Stimulated activated CD8-positive, alpha-beta memory T cell treated with anti-CD3 and anti-CD28 coated beads, Interleukin-12 subunit alpha, Interleukin-12 subunit beta, amount 100 ng/mL, for 1 hour (primary cell): ENCODE measurements around the gene MCMBP.
"Not testable (repeated sequence)": the region's sequence is repeated elsewhere in the genome, so short reads cannot be mapped to it uniquely, and the experiment has no call there.

Experiments used
- DNase-seq: peaks from one replicate; pipeline ENCODE4 v3.0.0-alpha.2; 2020; ENCODE audit warnings: low read depth

The MCMBP gene

DNA sequence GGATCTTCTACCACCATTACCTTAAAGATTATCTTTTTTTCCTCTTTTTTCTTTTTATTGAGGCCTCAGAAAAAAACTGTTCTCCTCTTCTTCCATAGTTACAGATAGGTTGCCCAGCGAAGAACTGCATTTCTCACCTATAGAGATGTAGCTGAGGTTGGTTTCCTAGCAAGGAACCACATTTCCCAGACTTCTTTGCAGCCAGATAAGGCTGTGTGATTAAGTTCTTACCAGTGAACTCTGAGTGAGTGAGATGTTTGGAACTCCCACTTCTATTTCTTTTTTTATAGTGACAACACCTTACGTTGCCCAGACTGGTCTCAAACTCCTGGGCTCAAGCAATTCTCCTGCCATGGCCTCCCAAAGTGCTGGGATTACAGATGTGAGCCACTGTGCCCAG lies 5.9 kb upstream of the MCMBP start:
- DNase-seq = no peak

DNA sequence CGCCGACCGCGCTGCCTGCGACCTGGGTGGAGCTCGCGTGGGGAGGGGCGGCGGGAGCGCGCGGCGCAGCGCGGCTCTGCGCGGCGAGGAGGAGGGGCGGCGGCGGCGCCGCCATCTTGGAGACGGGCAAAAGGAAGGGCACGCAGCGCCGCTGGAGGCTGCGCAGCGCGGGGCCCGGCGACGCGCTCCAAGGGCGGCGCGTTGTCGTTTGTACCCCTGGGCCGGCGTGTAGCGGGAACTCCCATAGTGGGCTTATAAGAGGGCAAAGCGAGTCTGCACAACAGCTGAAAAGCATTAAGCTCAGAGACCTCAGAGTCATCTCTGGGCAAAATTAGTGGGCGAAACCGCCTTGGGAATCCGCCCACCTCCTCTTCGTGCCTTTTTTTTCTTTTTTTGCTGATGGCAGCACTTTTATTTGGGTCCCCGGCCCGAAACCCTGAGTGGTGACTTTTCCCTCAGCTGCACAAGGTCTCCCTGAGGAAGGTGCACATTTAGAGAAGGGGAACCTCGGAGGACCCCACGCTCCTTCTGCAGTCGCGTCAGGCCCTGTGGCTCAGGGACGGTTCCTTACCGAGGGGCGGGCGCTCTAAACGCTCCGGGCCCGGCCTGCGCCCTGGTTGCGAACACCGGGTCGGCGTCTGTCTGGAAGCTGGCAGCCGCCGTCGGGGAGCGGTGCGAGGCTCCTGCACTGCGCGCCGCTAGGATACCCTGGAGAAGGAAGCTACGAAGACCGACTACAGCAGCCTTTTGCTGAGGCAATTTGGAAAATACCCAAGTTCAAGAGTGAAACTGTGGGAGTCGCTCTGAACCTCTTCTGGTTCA lies 428 bp upstream of the MCMBP start:
- peak; percentile 76 for DNase-seq

DNA sequence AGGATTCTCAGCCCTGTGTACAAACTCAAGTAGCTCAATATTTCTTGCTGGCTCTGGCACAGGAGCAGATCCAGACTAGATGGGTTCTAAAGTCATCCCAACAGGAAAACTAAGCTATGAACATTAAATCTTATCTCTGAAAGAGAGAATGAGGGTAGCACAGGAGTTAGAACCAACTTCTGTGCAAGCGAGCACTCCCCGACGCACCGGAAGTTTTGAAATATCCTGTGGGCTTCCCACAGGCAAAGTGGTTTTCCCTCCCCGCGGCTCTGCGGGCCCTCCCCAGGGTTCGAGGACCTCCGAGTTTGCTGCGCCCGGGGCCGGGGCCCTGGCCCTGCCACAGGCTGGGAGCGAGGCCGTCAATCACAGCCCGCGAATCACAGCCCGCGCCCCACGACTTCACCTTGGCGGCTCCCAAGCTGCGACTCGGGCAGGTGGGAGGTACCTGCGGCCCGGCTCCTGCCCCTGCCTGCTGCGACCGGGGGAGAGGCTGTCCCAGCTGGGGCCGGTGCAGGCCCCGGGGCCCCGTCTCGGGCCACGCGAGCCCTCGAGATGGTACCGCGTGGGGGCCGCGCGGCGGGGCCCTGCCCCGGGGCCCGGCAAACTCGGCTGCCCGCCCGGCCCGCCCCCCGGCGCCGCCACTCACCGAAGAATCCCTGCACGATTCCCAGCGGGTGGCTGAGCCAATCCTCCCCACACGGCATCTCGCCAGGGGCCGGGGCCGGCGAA lies 598 bp downstream of the MCMBP start:
- peak; percentile 33 for DNase-seq

DNA sequence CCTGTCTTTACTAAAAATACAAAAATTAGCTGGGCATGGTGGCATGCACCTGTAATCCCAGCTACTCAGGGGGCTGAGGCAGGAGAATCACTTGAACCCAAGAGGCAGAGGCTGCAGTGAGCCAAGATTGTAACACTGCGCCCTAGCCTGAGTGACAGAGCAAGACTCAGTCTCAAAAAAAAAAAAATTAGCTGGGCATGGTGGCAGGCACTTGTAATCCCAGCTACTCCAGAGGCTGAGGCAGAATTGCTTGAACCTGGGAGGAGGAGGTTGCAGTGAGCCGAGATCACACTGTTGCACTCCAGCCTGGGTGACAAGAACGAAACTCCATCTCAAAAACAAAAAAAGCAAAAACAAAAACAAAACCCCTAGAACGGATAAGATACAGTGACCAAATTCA lies 3.2 kb downstream of the MCMBP start:
- not testable (repeated sequence) for DNase-seq

DNA sequence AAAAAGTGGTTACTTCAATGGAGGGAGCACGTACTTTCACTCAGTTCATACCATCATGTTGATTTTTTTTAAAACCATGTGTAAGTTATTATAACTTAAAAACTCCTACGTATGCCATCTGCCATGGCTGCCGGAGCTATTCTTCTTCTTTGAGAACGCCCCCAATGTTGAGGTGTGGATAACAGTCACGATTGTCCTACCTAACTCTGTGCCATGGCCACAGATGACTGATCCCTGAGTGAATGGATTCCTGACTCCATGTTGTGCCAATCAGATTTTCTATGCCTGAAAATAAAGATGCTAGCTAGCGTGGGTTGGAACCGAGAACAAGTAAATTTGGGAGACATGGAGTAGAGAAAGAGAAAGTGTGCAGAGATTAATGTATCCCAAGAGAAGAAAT lies 5.3 kb downstream of the MCMBP start:
- no peak for DNase-seq

DNA sequence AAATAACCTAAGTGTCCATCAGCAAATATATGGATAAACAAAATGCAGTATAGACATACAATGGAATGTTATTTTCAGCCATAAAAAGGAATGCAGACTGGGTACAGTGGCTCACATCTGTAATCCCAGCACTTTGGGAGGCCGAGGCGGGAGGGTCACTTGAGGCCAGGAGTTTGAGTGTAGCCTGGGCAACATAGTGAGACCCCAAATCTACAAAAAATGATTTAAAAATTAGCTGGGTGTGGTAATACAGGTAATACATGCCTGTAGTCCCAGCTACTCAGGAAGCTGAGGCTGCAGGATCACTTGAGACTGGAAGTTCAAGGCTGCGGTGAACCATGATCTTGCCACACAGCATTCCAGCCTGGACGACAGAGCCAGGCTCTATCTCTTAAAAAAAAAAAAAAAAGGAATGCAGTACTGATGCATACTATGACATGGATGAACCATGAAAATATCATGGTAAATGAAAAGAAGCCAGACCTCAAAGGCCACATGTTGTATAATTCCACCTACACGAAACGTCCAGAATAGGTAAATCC lies 6.9 kb downstream of the MCMBP start:
- DNase-seq = no peak

DNA sequence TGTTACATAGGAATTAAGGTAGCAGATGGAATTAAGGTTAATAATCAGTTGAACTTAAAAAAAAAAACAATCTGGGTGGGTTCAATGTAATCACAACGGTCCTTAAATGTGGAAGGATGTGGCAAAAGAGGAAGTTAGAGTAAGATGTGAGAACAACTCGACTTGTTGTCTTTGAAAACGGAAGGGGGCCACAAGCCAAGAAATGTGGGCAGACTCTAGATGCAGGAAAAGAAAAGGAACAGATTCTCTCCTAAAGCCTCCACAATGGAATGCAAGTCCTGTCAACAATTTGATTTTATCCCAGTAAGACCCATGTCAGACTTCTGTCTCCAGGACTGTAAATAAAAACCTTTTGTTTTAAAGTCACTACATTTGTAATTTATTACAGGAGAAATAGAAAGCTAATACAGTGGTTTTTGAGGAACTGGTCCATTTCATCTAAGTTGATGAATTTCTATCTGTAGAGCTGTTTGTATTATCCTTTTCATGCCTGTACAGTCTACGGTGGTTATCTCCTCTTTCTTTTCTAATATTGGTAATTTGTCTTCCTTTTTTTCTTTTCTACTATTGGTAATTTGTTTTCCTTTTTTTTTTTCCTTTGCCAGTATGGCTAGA lies 8.6 kb downstream of the MCMBP start:
- no peak for DNase-seq

DNA sequence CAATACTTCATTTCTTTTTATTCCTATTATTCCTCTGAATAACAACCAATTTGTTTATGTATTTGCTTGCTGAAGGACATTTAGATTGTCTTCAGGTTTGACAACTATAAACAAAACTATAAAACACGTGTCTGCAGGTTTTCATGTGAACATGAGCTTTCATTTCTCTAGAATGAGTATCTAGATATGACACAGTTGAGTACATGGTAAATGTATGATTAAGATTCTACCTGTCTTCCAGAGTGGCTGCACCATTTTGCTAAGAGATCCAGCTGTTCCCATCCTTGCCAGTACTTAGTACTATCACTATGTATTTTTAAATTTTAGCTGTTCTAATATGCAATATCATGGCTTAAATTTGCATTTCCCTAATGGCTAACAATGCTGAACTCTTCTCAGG lies 10.1 kb downstream of the MCMBP start:
- no peak for DNase-seq

DNA sequence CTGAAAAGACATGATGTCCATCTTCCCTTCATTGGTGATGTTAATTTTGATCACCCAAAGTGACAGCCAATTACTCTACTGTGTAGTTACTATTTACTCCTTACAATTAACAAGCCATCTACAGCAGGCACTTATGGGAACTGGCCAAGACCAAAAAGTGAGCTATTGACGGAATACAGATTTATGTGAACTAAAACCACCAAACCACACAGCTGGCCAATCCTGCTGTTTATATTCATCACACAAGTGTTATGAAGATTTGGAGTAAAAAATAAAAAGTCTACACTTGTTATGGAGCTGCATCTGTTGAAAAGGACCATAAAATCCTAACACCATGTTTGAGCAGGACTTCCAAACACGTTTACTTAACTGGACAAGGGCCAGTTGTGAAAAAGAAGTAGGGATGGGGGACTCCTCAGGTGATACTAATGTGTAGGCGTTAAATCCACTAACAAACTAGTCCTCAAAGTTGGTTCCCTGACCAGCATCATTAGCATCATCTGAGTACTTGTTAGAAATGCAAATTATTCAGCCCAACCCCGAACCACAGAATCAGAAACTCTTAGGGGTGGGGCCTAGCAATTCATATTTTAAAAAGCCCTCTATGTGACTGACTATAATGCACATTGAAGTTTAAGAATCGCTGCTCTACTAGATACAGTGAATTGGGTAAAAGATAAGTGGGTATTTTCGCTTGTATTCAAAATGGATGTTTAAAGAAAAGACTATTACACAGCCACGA lies 11.6 kb downstream of the MCMBP start:
- DNase-seq = no peak

DNA sequence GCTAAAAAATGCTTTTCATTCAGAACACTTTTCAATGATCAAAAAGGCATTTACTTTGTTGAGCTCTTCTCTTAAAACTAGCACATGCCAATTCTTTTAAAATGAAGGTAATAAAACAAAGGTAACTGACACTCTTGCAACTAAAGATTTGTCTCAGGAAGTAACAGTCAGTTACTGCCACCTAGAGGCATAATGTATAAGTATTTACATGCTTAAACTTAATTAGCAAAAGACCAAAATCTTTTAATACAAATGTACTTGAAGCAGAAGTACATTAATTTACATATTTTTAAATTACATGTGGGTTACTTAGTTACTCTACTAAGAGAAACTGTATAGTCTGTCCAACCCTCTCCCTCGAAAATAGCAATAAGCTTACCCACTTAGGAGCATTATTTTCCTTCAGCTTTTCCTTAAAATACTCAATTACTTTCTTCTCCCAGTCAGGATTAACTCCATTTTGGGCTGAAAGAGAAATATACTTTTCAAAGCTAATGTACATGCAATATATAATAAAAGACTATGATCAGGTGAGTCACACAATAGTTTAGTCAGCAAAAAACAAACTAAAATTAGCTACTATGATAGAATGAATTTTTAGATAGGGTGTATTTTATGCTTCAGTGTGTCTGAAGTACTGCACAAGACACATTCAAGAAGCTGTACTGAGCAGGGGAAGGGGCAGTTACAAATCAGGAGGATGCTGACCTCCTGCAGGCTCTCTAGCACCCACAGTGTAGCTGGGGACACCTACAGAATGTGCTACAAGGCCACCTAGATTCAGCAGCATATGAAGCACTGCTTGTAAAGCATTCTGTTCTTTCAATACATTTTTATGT lies 13.0 kb downstream of the MCMBP start:
- no peak for DNase-seq

DNA sequence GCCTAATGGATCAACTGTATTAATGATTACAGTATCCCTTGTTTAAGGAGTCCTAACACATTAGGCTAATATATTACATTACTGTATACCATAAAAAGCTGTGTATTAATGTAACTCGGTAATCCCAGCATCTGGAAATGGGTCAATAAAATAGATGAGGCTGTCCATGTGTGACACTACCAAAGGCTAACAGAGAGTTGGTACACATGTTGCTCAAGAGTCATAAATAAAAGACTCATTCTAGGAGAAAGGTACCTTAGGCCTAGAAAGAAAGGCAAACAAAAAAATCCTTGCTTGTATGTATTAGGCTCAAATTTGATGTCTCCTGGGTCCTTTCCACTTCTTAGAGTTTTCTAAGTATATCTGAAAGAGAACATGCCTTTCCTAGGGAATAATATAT lies 14.6 kb downstream of the MCMBP start:
- DNase-seq = no peak

DNA sequence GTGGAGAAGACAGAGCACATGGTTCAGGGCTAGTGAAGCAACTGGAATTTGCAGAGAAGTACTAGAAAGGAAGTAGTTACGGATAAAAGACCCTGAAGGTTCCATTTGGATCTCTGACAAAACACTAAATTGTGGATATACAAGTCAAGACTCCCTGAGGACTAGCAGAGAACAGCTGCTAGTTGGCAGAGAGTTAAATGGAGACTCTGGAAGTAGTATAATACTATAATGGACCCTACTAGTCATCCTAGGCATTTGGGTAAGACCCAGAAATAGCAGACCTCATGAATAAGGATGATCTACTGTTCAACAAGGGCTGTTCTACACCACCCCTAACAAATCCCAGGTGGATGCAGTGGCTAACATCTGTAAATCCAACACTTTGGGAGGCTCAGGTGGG lies 19.1 kb downstream of the MCMBP start:
- DNase-seq = no peak

DNA sequence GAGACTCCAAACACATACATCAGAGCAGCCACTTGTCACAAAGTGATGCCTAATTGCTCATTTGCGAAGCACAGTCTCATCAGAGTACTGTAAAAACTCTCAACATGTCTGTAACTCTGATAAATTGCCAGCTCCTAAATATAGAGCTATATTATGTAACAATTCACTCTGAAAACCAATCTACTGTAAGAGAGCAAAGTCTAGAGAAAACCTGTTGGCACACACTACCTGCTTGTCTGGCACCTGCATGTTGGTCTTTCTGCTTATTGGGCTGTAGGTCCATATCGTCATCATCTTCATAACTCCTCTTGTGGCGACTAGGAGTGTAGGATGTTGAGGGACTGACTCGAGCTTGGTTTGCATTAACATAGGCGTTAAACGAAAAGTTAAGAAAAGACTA lies 19.8 kb downstream of the MCMBP start:
- no peak for DNase-seq

DNA sequence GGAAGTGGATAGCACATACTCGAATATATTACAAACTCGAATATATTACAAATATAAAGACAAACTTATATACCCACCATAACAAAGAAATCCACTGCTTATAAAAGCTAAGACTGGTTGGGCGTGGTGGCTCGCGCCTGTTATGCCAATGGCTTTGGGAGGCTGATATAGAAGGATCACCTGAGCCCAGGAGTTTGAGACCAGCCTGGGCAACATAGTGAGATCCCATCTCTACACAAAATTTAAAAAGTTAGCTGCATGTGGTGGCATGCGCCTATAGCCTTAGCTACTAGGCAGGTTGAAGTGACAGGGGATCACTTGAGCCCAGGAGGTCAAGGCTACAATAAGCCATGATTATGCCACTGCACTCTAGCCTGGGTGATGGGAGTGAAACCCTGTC lies 20.4 kb downstream of the MCMBP start:
- DNase-seq = no peak

DNA sequence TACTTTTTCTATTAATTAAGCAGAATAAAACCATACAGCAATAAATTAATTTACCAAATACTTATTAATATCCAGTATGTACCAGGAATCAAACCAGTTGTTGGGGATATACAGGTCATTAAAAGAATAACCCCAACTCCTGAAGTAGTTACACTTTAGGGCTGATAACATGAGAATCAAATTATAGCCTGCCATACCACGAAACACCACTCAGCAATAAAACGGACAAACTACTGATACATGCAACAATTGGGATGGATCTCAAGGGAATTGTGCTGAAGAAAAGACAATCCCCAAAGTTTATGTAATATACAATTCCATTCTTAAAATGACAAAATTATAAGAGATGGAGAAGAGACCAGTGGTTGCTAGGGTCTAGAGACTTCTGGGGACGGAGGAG lies 22.7 kb downstream of the MCMBP start:
- DNase-seq = no peak

DNA sequence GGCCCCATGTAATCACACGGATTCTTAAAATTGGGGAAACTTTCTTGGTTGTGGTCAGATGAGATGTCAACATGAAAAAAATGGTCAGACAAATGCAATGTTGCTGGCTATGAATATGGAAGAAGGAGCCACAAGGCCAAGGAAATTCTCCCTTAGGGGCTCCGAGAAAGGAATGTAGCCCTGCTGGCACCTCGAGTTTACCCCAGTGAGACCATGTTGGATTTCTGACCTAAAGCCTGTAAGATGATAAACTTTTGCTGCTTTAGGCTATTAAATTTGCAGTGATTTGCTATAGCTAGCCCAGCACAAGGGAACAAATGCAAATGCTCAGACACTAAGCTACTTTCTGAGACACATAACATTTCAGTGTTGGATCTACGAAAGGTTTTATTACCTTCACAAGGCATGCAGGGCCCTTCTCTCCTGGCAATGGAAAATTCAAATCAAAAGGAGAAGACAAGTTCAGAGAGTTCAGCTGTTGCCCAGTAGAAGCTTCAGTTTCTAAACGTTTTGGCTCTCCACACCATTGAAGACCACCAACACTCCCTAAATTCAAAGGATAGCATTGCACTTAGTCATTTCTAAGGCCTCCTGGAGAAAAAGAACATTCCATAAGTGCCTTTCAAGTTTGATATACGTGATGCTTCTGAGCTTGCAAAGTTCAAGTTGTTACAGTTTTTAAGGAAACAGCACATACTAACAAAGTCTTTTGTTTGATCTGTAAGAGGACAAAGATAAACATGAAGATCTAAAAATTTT lies 23.4 kb downstream of the MCMBP start:
- DNase-seq = no peak

DNA sequence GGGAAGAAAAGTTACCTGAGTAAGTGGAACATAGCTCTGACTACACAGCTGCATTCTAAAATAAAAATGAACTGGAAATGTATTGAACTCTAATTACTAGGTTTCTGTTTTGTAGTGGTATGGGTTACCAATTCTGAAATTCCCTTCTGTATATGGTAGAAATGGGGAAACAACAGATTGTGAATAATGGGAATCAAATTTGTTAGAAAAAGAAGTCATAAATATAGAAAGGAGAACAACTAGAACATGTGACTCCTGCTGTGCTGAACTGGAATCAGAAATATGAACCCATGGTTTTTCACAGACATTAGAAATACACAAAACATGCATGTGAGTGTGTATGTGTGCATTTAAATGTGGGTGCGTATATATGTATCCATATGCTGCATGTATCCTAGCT lies 27.0 kb downstream of the MCMBP start:
- DNase-seq = no peak

DNA sequence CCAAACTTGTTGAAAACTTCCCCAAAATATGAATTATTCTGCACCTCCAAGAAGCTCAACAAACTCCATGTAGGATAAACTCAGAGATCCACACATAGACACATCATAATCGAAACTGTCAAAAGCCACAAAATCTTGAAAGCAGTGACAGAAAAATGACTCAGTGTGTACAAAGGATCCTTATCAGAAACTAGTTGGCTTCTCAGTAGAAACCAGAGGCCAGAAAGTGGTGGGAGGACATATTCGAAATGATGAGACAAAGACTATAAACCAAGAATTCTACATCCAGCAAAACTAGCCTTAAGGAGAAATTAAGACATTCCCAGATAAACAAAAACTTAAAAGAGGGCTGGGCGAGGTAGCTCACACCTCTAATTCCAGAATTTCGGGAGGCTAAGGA lies 38.5 kb downstream of the MCMBP start:
- DNase-seq = no peak

DNA sequence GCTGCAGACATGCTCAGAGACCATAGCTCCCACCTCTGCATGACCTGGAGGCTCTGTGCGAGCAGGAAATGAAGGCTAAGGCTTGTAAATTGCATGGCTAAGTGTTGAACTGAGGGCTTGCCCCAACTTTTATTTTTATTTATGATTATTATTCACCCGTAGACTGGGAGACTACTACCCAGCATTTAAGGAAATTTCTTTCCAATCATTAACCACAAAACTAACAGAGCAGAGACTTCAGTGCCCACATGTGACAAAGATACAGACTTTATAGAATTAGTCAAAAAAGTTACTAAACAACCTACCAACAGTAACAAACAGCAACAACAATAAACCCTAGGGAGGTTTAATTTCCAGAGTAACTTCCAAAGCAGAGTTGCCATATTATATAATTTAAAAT lies 39.7 kb downstream of the MCMBP start:
- DNase-seq = no peak

DNA sequence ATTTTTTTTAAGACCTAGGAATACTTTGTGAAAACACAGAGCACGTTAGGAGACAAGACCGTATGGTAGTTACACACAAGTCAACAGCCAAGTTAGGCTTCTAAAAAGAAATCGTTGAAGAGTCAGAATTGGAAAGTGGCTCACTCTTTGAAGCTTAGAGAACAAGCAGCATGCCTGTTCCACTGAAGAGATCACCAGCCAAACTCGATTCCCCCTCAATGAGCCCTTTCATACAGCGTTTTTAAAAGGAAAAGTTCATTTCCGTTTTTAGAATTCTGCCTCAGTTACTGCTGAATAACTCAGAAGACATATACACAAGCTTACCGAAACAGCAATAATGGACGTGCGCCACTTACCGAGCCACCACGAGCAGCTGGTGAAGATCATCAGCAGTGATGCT lies 41.0 kb downstream of the MCMBP start:
- no peak for DNase-seq

DNA sequence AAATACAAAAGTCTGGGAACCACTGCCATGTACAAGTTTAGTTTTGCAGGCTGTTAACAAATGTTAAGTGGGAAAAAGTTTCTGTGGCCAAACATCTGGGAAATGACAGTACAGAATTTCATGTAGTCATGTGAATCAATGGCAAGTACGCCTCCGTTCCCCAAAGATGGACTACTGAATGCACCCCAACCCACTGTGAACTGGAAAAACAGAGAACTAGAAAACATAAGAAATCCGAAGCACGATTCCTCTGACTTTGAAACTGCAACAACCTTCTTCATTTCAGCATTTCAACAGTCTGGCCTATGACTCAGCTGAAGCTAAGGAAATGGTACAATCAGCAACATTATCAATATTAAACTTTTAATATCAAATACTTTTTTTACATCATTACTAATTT lies 41.8 kb downstream of the MCMBP start:
- no peak for DNase-seq
